ENCODE data around the gene CPA4.
"Not testable (repeated sequence)": the region's sequence is repeated elsewhere in the genome, so short reads cannot be mapped to it uniquely, and the experiment has no call there.

CPA4 gene

DNA sequence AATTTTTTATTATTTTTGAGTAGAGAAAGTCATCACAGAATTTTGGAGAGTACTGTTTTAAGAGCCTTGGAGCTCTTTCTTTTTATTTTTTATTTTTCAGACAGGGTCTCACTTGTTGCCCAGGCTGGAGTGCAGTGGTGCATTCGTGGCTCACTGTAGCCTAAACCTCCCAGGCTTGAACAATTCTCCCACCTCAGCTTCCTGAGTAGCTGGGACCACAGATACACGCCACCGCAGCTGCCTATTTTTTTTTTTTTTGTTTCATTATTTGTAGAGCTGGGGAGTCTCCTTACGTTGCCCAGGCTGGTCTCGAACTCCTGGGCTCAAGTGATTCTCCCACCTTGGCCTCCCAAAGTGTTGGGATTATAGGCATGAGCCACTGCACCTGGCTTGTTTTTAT is 10.6 kb downstream of the CPA4 start:
- no peak for DNase-seq

- DNase-seq = no peak
Observed at GRCh38 chr7:130303982-130304381, 11.0 kb downstream of the CPA4 start.

GRCh38 chr7:130304878-130305277 is 11.9 kb downstream of the CPA4 start:
- no peak for DNase-seq

GRCh38 chr7:130305433-130306042 is 12.6 kb downstream of the CPA4 start:
- DNase-seq = no peak

GRCh38 chr7:130309986-130310385 is 17.0 kb downstream of the CPA4 start:
- no peak for DNase-seq

DNA sequence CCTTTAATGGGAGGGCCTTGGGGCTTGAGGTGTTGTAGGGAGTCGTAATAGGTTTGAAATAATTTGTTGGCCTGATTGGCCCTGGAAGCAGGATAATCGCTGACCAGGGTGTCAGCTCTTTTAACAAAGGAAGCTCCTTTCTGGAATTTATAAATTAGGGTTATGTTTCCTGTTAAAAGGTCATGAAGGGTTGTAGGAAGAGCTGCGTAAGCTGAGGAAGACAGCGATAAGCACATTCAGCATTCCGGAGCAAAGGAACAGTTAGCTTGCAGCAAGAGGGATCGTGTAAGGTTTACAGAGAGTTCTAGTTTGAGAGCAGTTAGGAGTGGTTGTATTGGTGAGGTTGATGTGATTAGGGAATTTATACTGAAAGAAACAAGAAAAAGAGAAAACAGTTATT is 21.3 kb downstream of the CPA4 start:
- no peak for DNase-seq

DNA sequence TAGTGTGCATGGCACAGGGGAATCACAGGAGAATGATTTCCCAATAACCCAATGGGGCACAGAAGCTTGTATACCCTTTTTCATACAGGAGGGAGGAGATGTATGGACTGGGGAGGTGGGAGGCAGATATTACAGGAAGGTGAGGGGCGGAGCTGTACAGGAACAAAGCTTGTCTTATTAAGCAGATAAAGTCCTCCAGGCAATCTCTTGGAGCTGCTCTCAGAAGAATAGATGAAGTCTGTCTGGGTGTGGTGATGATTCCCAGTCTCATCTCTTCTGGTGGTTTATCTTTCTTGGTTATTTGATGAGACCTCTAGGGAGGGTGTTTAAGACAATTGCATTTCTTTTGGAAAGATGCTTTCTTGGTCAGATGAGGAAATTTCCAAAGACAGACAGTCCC is 26.6 kb downstream of the CPA4 start:
- DNase-seq = no peak

DNA sequence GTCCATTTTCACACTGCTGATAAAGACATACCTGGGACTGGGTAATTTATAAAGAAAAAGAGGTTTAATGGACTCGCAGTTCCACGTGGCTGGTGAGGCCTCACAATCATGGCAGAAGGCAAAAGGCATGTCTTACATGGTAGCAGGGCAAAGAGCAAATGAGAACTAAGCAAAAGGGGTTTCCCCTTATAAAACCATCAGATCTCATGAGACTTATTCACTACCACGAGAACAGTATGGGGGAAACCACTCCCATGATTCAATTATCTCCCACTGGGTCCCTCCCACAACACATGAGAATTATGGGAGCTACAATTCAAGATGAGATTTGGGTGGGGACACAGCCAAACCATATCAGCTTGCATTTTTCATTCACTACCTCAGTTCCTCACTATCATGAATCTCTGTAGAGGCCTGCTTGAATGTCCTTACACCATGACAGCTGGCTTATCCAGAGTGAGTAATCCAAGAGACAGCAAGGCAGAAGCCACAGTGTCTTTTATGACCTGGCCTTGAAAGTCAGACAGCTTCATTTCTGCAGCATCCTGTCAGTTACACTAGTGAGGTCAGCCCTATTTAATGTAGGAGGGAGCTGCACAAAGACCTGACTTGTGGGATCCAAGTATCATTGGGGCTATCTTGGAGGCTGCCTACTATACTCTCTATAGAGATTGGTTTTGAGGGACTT is 28.7 kb downstream of the CPA4 start:
- not testable (repeated sequence) for DNase-seq

DNA sequence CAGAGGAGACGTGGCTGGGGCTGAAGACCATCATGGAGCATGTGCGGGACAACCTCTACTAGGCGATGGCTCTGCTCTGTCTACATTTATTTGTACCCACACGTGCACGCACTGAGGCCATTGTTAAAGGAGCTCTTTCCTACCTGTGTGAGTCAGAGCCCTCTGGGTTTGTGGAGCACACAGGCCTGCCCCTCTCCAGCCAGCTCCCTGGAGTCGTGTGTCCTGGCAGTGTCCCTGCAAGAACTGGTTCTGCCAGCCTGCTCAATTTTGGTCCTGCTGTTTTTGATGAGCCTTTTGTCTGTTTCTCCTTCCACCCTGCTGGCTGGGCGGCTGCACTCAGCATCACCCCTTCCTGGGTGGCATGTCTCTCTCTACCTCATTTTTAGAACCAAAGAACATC is 29.7 kb downstream of the CPA4 start:
- DNase-seq = no peak

- DNase-seq = no peak
Observed at GRCh38 chr7:130324306-130324943, 31.5 kb downstream of the CPA4 start.

- DNase-seq = no peak
Observed at GRCh38 chr7:130329681-130330080, 36.7 kb downstream of the CPA4 start.

GRCh38 chr7:130332259-130333053 is 39.5 kb downstream of the CPA4 start:
- no peak for DNase-seq

- no peak for DNase-seq
Observed at GRCh38 chr7:130333832-130334231, 40.9 kb downstream of the CPA4 start.

DNA sequence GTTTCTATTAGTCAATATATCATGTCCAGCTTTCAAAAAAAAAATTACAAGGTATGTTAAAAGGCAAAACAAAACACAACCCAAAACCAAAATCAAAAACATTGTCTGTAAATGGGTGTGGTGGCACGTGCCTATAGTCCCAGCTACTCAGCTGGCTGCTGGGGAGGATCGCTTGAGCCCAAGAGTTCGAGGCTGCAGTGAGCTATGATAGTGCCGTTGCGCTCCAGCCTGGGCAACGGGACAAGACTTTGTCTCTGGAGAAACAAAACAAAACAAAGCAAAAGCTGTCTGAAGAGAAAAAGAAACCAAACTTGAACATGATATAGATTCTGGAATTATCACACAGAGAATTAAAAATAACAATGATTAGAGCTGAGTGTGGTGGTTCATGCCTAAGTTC is 41.3 kb downstream of the CPA4 start:
- DNase-seq = no peak

DNA sequence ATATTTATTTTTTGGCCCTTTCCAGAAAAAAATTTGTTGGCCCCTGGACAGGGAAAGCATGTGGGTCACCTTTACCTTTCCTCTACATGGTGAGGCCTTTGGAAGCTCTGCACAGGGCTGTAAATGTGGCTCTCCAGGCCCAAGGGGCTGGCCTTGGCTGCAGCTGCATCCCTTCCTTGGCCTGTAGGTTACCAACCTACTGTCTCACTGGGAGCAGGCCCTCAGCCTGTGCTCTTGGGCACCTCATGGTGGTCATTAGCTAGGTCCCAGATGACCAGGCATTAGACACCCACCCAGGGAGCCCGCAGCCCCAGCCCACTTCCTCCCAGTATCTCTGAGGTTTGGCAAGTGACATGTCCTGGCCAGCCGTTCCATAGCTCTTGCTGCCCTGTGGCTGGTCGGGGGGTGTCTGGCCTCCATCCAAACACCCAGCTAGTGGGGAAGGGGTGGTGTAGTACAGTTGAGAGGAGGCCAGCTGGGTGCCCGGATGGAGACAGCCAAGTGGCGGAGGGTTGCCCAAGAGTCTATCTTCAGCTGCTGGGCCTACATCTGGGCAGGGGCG is 44.5 kb downstream of the CPA4 start:
- no peak for DNase-seq

GRCh38 chr7:130338233-130338632 is 45.3 kb downstream of the CPA4 start:
- DNase-seq = no peak

DNA sequence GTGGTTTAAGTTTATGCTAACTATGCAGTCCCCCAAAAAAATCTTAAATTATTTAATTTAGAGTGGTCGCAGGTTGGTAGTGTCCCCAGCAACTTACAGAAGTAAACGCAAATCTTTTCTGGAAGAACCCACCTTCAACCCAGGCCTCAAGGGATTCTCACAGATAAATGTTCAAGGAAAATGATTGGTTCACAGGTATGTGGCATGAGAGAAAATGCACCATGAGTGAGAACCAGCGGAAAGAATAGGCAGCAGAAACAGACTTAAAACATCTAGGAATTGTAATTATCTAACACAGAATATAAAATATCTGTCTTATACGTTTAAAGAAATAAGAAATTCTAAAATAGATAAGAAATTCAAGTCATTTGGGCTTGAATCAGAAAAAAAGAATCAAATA is 48.9 kb downstream of the CPA4 start:
- DNase-seq = no peak

- no peak for DNase-seq
Observed at GRCh38 chr7:130342701-130343380, 49.9 kb downstream of the CPA4 start.

DNA sequence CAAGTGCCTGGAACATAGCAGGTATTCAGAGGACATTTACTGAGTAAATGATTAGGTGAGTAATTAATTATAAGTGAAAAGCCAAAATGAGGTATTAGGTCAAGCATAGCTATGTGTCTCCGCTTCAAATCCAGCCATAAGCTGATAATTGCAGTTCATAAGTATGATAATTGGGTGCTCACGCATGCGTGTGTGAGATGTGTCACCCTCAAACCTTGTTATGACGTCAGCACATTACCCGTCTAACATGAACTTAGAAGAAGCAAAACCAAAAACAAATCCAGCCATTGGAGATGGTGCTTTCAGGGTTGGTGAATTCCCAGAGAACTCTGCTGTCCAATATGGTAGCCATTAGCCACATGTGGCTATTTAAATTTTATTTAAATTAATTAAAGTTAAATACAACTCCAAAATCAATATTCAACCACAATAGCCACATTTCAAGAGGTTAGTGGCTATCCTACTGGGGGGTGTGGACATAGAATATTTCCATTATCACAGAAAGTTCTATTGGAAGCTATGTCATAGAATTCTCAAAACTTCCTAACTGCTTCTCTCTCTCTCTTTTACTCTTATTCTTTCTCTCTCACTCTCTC is 51.4 kb downstream of the CPA4 start, which contains the start of gene CPA5:
Gene CPA5 (plus strand): TSS at position 546 of the 596 bp plus-strand sequence. CDS start 1,670 bp downstream, outside the sequence.
- no peak for DNase-seq

DNA sequence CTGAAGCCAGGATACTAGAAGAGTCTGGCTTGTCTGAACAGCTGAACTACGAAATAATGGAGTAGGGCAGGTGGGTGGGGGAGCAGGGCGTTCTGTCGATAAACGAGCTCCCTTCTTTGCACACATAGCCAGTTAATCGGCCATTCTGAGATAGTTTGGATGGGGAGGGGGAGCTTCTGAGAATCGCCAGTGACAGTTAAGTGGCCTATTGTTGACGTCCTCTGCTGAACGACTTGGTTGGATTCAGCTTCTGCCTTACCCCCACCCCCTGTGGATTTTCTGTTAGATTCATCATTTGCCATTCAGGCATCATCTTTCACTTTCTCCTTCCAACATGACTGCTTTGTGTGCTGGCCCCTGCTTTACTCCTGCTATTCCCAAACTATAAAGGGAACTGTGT is 52.2 kb downstream of the CPA4 start:
- no peak for DNase-seq

DNA sequence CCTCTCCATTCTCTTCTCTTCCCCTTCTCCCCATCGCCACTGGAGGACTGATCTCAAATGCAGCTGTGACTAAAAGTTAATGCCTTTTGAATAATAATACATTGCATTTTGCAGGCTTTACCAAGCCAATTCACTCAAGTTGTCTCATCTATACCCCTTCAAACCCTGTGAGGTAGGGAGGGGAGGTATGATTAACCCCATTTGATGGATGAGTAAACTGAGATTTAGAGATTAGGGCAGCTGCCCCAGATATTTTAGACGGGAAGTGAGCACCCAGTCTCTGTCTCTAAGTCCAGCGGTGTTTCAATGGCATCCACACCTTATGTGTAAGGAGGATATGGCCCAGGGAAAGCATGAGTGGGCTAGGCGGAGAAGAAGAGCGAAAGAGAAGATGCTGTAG is 52.8 kb downstream of the CPA4 start:
- DNase-seq = no peak
